Activated CD4-positive, alpha-beta T cell treated with anti-CD3 and anti-CD28 coated beads for 1 hour (primary cell): Measurements from ENCODE around the gene PLCB3.
A peak's percentile ranks its signal among the peaks of the same experiment; 100 is the strongest.

Source experiments
- DNase-seq: peaks from one replicate; pipeline ENCODE4 v3.0.0-alpha.2; 2020

The PLCB3 gene

GRCh38 chr11:64223001-64223651 is 28.2 kb upstream of the PLCB3 start:
- no peak for DNase-seq

DNA sequence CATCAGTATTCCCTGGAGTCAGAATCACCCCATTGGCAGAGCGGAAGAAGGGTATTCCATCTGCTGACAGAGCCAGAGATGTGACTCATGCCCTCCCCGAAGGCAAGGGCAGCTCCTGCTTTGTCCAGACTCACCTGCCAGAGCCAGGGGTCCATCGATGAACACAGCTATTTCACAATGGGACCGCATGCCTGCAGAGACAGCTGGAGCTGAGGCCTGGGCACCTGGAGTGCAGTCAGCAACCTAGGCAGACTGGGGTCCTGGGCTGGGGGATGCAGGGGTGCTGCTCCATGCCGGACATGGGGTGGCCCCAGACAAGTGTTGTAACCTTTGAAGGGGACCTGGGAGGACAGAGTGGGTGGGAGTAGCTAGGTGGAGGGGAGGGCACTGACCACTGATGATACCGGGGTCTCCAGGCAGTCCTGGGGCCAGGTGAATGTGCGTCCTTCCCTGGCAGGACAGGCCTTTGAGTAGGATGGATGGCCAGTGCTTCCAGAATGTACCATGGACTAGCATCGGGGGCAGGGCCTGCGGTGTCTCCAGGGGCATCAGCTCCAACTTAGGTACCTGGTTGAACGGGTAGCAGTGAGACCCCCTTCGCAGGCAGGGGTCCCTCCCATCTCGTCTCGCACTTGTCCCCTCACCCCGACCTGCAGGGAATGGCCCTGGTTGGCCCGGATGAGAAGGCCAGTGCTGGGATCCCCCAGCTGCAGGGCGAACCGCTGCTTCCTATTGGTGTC is 27.0 kb upstream of the PLCB3 start:
- DNase-seq: no peak

DNA sequence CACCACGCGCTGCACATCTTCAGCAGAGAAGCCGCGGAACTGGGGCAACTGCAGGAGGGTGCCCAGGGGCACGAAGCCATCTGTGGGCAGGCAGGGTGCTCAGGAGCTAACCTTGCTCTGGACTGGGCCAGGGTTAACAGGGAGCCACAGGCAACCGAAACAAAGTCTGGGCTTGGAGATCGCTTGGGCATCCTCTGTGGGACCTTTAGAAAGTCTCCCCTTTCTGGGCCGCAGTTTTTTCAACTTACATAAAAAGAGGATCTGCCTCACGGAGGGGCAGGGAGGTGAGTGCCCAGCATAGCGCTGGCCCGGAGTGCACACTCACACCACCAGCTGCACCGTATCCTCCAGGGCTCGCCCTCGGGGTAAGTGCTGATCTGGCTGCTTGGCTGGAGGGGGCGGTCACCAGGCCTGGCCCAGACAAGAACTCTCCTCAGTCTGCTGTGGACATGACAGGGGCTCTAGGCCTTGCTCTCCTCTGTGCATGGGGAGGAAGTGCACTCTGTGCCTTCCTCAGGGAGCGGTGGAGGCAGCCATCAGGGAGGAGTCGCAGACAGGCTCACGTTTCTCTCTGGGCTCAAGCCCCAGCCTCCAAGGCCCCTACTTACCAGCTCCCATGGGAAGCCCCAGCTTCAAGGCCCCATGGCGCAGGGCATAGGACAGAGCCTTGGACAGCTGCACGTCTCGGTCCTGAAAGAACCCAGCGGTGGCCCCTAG is 26.3 kb upstream of the PLCB3 start:
- no peak for DNase-seq

- DNase-seq: peak; percentile 83
These were observed 25.5 kb upstream of the PLCB3 start, which contains the start of the genes NUDT22 and TRPT1 for GRCh38 chr11:64225608-64226506. TSS of gene NUDT22 (plus strand) at chr11:64226274. CDS start at chr11:64226653, 379 bp downstream. TSS of gene TRPT1 (minus strand) at chr11:64226186. CDS start at chr11:64225860, 326 bp downstream.

- DNase-seq: peak; percentile 24
These were observed 24.8 kb upstream of the PLCB3 start for GRCh38 chr11:64226507-64227051.

GRCh38 chr11:64227405-64227956 is 23.8 kb upstream of the PLCB3 start:
- no peak for DNase-seq

- DNase-seq: no peak
These were observed 22.1 kb upstream of the PLCB3 start for GRCh38 chr11:64229090-64229743.

- DNase-seq: no peak
These were observed 21.6 kb upstream of the PLCB3 start for GRCh38 chr11:64229744-64230170.

- DNase-seq: peak; percentile 75
These were observed 21.0 kb upstream of the PLCB3 start, which contains the start of gene DNAJC4 for GRCh38 chr11:64230171-64230984. TSS of gene DNAJC4 (plus strand) at chr11:64230548. CDS start at chr11:64230855, 307 bp downstream.

- no peak for DNase-seq
These were observed 20.4 kb upstream of the PLCB3 start for GRCh38 chr11:64230985-64231365.

- no peak for DNase-seq
These were observed 19.8 kb upstream of the PLCB3 start for GRCh38 chr11:64231546-64231945.

DNA sequence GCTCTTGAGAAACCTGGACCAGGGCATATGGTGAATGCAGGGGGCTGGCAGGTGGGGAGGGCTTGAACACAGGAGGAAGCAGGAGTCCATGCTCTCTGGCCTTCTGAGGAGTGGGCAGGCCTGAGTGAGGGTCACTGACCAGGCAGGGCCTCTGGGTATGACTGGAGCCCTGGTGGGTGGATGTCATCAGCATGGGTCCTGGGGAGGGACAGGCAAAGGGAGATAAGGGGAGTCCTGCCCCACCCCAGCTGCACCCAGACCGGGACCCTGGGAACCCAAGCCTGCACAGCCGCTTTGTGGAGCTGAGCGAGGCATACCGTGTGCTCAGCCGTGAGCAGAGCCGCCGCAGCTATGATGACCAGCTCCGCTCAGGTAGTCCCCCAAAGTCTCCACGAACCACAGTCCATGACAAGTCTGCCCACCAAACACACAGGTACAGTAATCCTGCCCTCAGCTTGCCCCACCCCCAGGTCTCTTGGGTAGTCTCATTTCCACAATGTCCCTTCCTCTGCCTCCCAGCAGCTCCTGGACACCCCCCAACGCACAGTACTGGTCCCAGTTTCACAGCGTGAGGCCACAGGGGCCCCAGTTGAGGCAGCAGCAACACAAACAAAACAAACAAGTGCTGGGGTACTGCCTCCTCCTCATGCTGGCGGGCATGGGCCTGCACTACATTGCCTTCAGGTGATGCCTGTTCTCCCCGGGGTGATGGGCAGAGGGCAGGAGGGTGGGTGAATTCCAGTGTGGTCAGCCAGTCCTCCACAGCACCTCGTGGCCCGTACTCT is 19.0 kb upstream of the PLCB3 start:
- no peak for DNase-seq

DNA sequence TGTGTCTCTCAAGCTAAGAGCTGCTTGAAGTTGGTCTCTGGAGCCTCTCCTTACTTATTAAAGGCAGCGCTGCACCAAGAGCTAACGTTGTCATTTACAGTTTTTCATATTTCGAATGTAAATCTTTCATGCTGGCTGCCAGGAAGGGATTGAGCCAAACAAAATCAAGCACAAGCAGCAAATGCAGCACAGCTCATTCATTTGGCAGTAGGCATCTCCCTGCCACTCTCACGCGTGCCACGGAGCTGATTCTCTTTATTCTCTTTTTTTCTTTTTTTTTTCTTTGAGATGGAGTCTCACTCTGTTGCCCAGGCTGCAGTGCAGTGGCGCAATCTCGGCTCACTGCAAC is 18.4 kb upstream of the PLCB3 start:
- no peak for DNase-seq

DNA sequence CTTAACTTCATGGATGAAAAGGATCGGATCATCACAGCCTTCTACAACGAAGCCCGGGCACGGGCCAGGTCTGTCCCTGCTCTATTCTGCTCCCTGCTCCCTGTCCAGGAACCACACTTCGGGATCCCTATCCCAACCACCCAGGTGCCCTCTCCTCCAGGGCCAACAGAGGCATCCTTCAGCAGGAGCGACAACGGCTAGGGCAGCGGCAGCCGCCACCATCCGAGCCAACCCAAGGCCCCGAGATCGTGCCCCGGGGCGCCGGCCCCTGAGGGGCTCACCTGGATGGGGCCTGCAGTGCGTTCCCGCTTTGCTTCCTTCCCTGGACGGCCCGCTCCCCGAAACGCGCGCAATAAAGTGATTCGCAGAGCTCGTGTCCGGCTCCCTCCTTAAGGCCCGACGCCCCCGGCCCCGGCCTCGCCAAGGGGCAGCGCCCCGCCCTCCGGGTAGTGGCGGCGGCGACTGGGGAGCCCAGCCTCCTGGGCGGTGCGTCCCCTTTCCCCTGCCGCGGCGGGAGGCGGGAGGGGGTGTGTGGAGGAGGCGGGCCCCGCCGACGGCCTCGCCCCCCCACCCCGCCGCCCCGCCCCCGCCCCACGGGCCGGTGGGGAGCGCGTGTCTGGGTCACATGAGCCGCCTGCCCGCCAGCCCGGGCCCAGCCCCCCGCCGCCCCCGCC is 17.3 kb upstream of the PLCB3 start, which contains the start of gene VEGFB:
VEGFB (plus strand) TSS at position 672 of the 674 bp plus-strand sequence. CDS start 250 bp downstream, outside the sequence.
- DNase-seq: peak; percentile 64

DNA sequence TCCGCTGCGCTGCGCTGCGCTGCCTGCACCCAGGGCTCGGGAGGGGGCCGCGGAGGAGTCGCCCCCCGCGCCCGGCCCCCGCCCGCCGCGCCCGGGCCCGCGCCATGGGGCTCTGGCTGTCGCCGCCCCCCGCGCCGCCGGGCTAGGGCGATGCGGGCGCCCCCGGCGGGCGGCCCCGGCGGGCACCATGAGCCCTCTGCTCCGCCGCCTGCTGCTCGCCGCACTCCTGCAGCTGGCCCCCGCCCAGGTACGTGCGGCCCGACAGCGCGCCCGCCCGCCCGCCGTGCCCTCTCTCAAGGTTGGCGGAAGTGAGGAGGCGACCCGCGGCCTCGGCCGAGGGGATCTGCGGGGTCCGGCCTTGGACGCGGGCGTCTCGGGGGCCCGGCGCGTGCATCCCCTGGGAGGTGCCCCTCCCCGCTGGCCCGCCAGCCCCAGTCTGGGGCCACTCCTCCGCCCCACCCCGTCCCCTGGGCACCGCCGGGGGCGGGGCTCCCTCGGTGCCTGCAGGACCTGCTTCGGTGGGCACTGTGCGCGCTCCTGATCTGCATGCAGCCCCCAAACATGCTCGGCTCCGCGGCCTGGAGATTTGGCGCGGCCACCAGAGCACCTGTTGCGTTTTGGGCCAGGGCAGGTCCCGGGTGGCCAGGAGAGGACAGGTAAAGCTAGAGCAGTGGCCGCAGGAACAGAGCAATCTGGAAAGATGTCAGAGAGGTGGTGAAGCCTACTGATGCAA is 16.5 kb upstream of the PLCB3 start:
- peak; percentile 35 for DNase-seq

DNA sequence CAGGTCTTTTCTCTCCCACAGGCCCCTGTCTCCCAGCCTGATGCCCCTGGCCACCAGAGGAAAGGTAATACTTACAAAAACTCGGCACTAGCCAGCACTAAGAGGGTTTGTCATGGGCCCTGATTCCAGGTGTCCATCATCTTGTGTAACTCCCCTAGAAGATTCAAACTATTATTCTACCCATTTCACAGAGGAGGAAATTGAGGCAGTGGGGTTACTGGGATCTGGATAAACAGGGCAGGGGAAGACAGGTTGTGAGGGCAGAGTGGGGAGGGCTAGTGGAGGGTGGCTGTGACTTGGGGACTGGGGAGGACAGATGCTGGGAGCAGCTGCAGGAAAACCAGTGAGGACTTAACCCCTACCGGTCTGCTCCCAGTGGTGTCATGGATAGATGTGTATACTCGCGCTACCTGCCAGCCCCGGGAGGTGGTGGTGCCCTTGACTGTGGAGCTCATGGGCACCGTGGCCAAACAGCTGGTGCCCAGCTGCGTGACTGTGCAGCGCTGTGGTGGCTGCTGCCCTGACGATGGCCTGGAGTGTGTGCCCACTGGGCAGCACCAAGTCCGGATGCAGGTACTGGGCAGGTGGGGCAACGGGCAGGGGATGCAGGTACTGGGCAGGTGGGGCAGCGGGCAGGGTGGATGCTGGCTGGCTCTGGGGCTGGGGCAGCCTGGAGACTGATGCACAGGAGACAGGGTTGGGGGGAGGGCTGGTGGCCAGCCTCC is 15.7 kb upstream of the PLCB3 start:
- DNase-seq: no peak

- no peak for DNase-seq
These were observed 13.8 kb upstream of the PLCB3 start for GRCh38 chr11:64237484-64237951.
